GM21367 (cell line): Measurements from ENCODE around the gene ZBTB42.
"Not testable (repeated sequence)": the region's sequence is repeated elsewhere in the genome, so short reads cannot be mapped to it uniquely, and the experiment has no call there.

Source experiments
- ATAC-seq: cut with Tn5 transposase; IDR thresholded peaks from one replicate; pipeline ENCODE4 v1.9.1; 2021; ENCODE audit not compliant: unreplicated experiment

Gene ZBTB42

GRCh38 chr14:104836171-104836935 lies 35.5 kb downstream of the ZBTB42 start:
- ATAC-seq, result not testable (repeated sequence)

- no peak for ATAC-seq
Measured at GRCh38 chr14:104841730-104842129, 40.8 kb downstream of the ZBTB42 start.

GRCh38 chr14:104843006-104843405 lies 42.1 kb downstream of the ZBTB42 start:
- ATAC-seq, result no peak

GRCh38 chr14:104843442-104844305 lies 42.8 kb downstream of the ZBTB42 start:
- ATAC-seq, result no peak

GRCh38 chr14:104844306-104845032 lies 43.6 kb downstream of the ZBTB42 start:
- ATAC-seq, result no peak

GRCh38 chr14:104845033-104845666 lies 44.2 kb downstream of the ZBTB42 start:
- no peak for ATAC-seq

GRCh38 chr14:104845834-104846441 lies 45.0 kb downstream of the ZBTB42 start:
- ATAC-seq, result no peak

- ATAC-seq, result no peak
Measured at GRCh38 chr14:104852280-104852663, 51.4 kb downstream of the ZBTB42 start.
